ENCODE measurements around the gene TBC1D25.

Gene TBC1D25

GRCh38 chrX:48504261-48504660 is 35.3 kb upstream of the TBC1D25 start:
- ChIA-PET POLR2A (no interaction called here), CTCF (interaction anchor here (1.4 kb wide), 1 partner anchor 10 kb away, joined by 3 read pairs; no protein-coding TSS in a partner anchor)

GRCh38 chrX:48505481-48505880 is 34.0 kb upstream of the TBC1D25 start:
- CTCF ChIA-PET = no interaction called here
- POLR2A ChIA-PET = no interaction called here
- TF ChIP-seq TARDBP (IDR thresholded peaks at IDR 0.05) (no peak), ELF4 (IDR thresholded peaks at IDR 0.05) (no peak), HDGF (IDR thresholded peaks at IDR 0.05; ENCODE audit: borderline replicate concordance) (no peak), SUZ12 (IDR thresholded peaks at IDR 0.05) (no peak), ARNT (IDR thresholded peaks at IDR 0.05) (no peak), PKNOX1 (IDR thresholded peaks at IDR 0.05) (no peak), FOXA1 (IDR thresholded peaks at IDR 0.05) (no peak), SP1 (IDR thresholded peaks at IDR 0.05) (no peak), LEF1 (IDR thresholded peaks at IDR 0.05; ENCODE audit: borderline replicate concordance) (no peak), ZNF384 (IDR thresholded peaks at IDR 0.05) (no peak), CTBP1 (IDR thresholded peaks at IDR 0.05; ENCODE audit: borderline replicate concordance) (no peak), BHLHE40 (IDR thresholded peaks at IDR 0.05; ENCODE audit: borderline replicate concordance) (no peak)
- DNase-seq (ENCODE audit: extremely low spot score) = no peak

More at GRCh38 chrX:48504261-48504660, 35.3 kb upstream of the TBC1D25 start:
- no peak for TF ChIP-seq ELF4 (IDR thresholded peaks at IDR 0.05)
- TF ChIP-seq FOXM1 (IDR thresholded peaks at IDR 0.05; ENCODE audit: borderline replicate concordance) = no peak
- DNase-seq (ENCODE audit: extremely low spot score) = no peak

GRCh38 chrX:48507246-48507645 is 32.3 kb upstream of the TBC1D25 start:
- DNase-seq (ENCODE audit: extremely low spot score) = no peak
- POLR2A ChIA-PET = interaction anchor here (1.1 kb wide), 1 partner anchor 33 kb away, joined by 3 read pairs; no protein-coding TSS in a partner anchor
- CTCF ChIA-PET = no interaction called here
- no peak for TF ChIP-seq ELF4 (IDR thresholded peaks at IDR 0.05)
- no peak for TF ChIP-seq ZNF384 (IDR thresholded peaks at IDR 0.05)
- no peak for TF ChIP-seq PKNOX1 (IDR thresholded peaks at IDR 0.05)
- TF ChIP-seq NFRKB (IDR thresholded peaks at IDR 0.05) = no peak
- TF ChIP-seq FOXM1 (IDR thresholded peaks at IDR 0.05; ENCODE audit: borderline replicate concordance) = no peak
- TF ChIP-seq FOXA1 (IDR thresholded peaks at IDR 0.05) = no peak
- TF ChIP-seq SUZ12 (IDR thresholded peaks at IDR 0.05) = no peak

- peak; percentile 77 for DNase-seq (ENCODE audit: extremely low spot score)
- ChIA-PET CTCF (interaction anchor here (0.9 kb wide), 1 partner anchor 27 kb away, joined by 3 read pairs; no protein-coding TSS in a partner anchor), POLR2A (interaction anchor here (1.1 kb wide), 1 partner anchor 35 kb away, joined by 3 read pairs; no protein-coding TSS in a partner anchor)
Observed at GRCh38 chrX:48508400-48509244, 30.9 kb upstream of the TBC1D25 start, which contains the start of gene PORCN. Gene PORCN, plus strand, starts transcription at chrX:48508992. Its CDS starts 829 bp downstream, at chrX:48509821.

GRCh38 chrX:48509245-48509590 is 30.3 kb upstream of the TBC1D25 start:
- 0 out of 2 replicates have a peak, but pooled peaks have one; percentile 5 for TF ChIP-seq PKNOX1 (IDR thresholded peaks at IDR 0.05)
- no peak for TF ChIP-seq BHLHE40 (IDR thresholded peaks at IDR 0.05; ENCODE audit: borderline replicate concordance)
- ChIA-PET POLR2A (no interaction called here), CTCF (no interaction called here)
- no peak for DNase-seq (ENCODE audit: extremely low spot score)

More at GRCh38 chrX:48508400-48509244, 30.9 kb upstream of the TBC1D25 start, which contains the start of gene PORCN:
- TF ChIP-seq PKNOX1 (IDR thresholded peaks at IDR 0.05) (no peak), FOXM1 (IDR thresholded peaks at IDR 0.05; ENCODE audit: borderline replicate concordance) (no peak)

- TF ChIP-seq PKNOX1 (IDR thresholded peaks at IDR 0.05) = no peak
- no peak for TF ChIP-seq FOXM1 (IDR thresholded peaks at IDR 0.05; ENCODE audit: borderline replicate concordance)
- TF ChIP-seq CTBP1 (IDR thresholded peaks at IDR 0.05; ENCODE audit: borderline replicate concordance) = no peak
- TF ChIP-seq L3MBTL2 (conservative IDR thresholded peaks at IDR 0.05) = no peak
- TF ChIP-seq LEF1 (IDR thresholded peaks at IDR 0.05; ENCODE audit: borderline replicate concordance) = no peak
- no peak for TF ChIP-seq SP1 (IDR thresholded peaks at IDR 0.05)
- no peak for TF ChIP-seq HDGF (IDR thresholded peaks at IDR 0.05; ENCODE audit: borderline replicate concordance)
- no peak for TF ChIP-seq ARNT (IDR thresholded peaks at IDR 0.05)
- no peak for TF ChIP-seq TARDBP (IDR thresholded peaks at IDR 0.05)
- no peak for TF ChIP-seq ELF4 (IDR thresholded peaks at IDR 0.05)
- TF ChIP-seq ZNF384 (IDR thresholded peaks at IDR 0.05) = no peak
- ChIA-PET POLR2A (no interaction called here), CTCF (no interaction called here)
- DNase-seq (ENCODE audit: extremely low spot score) = no peak
Observed at GRCh38 chrX:48509619-48510018, 29.9 kb upstream of the TBC1D25 start.
